Measurements from ENCODE around the gene ARHGEF3.

DNA sequence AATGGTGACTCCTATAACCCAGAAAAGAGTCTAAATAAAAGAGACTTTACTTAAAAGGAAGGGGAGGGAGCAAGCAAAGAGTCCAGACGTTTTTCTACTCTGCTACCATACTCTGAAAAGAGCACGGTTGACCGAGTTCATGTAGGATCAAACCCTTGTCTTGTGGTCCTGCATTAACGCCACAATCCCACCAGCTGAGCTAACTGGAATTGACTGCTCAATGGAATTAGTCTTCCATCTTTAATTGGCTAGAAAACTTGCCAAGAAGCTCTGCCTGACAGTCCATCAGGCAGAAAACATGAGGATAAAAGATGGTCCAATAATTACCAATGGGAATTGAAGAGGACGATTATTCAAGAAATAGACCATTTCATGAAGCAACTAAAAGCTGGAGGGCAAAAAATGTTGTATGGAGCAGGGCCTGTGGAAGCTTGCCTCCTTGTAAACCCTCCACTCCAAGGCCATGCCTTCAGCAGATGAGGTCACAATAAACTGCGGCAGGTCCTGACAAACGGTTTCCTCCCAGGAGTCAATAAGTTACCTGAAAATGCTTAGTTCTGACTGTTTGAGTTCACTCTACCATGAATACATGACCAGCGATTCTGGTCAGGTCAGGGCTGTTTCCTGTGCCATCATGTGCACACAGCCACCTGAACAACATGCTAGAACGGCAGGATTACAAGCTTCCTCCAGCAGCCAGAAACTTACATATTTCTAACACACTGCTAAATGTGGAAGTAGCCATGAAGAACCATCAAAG, 35.6 kb upstream of the ARHGEF3 start:
- TF ChIP-seq ZNF146 (tag by site-specific recombination; IDR thresholded peaks at IDR 0.05): no peak
- no peak for TF ChIP-seq ZBTB17 (tag by site-specific recombination; IDR thresholded peaks at IDR 0.05)
- TF ChIP-seq, protein P1, sequence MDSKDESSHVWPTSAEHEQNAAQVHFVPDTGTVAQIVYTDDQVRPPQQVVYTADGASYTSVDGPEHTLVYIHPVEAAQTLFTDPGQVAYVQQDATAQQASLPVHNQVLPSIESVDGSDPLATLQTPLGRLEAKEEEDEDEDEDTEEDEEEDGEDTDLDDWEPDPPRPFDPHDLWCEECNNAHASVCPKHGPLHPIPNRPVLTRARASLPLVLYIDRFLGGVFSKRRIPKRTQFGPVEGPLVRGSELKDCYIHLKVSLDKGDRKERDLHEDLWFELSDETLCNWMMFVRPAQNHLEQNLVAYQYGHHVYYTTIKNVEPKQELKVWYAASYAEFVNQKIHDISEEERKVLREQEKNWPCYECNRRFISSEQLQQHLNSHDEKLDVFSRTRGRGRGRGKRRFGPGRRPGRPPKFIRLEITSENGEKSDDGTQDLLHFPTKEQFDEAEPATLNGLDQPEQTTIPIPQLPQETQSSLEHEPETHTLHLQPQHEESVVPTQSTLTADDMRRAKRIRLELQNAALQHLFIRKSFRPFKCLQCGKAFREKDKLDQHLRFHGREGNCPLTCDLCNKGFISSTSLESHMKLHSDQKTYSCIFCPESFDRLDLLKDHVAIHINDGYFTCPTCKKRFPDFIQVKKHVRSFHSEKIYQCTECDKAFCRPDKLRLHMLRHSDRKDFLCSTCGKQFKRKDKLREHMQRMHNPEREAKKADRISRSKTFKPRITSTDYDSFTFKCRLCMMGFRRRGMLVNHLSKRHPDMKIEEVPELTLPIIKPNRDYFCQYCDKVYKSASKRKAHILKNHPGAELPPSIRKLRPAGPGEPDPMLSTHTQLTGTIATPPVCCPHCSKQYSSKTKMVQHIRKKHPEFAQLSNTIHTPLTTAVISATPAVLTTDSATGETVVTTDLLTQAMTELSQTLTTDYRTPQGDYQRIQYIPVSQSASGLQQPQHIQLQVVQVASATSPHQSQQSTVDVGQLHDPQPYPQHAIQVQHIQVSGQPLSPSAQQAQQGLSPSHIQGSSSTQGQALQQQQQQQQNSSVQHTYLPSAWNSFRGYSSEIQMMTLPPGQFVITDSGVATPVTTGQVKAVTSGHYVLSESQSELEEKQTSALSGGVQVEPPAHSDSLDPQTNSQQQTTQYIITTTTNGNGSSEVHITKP (tag by site-specific recombination; IDR thresholded peaks at IDR 0.05): no peak
- TF ChIP-seq, protein P2, sequence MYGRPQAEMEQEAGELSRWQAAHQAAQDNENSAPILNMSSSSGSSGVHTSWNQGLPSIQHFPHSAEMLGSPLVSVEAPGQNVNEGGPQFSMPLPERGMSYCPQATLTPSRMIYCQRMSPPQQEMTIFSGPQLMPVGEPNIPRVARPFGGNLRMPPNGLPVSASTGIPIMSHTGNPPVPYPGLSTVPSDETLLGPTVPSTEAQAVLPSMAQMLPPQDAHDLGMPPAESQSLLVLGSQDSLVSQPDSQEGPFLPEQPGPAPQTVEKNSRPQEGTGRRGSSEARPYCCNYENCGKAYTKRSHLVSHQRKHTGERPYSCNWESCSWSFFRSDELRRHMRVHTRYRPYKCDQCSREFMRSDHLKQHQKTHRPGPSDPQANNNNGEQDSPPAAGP (tag by site-specific recombination; IDR thresholded peaks at IDR 0.05): no peak
- TF ChIP-seq, protein P3, sequence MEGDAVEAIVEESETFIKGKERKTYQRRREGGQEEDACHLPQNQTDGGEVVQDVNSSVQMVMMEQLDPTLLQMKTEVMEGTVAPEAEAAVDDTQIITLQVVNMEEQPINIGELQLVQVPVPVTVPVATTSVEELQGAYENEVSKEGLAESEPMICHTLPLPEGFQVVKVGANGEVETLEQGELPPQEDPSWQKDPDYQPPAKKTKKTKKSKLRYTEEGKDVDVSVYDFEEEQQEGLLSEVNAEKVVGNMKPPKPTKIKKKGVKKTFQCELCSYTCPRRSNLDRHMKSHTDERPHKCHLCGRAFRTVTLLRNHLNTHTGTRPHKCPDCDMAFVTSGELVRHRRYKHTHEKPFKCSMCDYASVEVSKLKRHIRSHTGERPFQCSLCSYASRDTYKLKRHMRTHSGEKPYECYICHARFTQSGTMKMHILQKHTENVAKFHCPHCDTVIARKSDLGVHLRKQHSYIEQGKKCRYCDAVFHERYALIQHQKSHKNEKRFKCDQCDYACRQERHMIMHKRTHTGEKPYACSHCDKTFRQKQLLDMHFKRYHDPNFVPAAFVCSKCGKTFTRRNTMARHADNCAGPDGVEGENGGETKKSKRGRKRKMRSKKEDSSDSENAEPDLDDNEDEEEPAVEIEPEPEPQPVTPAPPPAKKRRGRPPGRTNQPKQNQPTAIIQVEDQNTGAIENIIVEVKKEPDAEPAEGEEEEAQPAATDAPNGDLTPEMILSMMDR (tag by site-specific recombination; IDR thresholded peaks at IDR 0.05): no peak
- TF ChIP-seq, protein P4, sequence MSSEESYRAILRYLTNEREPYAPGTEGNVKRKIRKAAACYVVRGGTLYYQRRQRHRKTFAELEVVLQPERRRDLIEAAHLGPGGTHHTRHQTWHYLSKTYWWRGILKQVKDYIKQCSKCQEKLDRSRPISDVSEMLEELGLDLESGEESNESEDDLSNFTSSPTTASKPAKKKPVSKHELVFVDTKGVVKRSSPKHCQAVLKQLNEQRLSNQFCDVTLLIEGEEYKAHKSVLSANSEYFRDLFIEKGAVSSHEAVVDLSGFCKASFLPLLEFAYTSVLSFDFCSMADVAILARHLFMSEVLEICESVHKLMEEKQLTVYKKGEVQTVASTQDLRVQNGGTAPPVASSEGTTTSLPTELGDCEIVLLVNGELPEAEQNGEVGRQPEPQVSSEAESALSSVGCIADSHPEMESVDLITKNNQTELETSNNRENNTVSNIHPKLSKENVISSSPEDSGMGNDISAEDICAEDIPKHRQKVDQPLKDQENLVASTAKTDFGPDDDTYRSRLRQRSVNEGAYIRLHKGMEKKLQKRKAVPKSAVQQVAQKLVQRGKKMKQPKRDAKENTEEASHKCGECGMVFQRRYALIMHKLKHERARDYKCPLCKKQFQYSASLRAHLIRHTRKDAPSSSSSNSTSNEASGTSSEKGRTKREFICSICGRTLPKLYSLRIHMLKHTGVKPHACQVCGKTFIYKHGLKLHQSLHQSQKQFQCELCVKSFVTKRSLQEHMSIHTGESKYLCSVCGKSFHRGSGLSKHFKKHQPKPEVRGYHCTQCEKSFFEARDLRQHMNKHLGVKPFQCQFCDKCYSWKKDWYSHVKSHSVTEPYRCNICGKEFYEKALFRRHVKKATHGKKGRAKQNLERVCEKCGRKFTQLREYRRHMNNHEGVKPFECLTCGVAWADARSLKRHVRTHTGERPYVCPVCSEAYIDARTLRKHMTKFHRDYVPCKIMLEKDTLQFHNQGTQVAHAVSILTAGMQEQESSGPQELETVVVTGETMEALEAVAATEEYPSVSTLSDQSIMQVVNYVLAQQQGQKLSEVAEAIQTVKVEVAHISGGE (tag by site-specific recombination; conservative IDR thresholded peaks at IDR 0.05; ENCODE audit: low read depth): no peak
- TF ChIP-seq ZNF140 (tag by site-specific recombination; IDR thresholded peaks at IDR 0.05): no peak
- no peak for TF ChIP-seq ZNF274 (IDR thresholded peaks at IDR 0.05; ENCODE audit: low read length)
- TF ChIP-seq ZNF274 (tag by site-specific recombination; IDR thresholded peaks at IDR 0.05; ENCODE audit: borderline replicate concordance): no peak
- TF ChIP-seq YY1 (tag by site-specific recombination; IDR thresholded peaks at IDR 0.05): no peak
- TF ChIP-seq, protein P5, sequence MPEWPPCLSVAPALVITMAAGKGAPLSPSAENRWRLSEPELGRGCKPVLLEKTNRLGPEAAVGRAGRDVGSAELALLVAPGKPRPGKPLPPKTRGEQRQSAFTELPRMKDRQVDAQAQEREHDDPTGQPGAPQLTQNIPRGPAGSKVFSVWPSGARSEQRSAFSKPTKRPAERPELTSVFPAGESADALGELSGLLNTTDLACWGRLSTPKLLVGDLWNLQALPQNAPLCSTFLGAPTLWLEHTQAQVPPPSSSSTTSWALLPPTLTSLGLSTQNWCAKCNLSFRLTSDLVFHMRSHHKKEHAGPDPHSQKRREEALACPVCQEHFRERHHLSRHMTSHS (tag by site-specific recombination; IDR thresholded peaks at IDR 0.05): no peak

Data from HEK293 (cell line).